GM18519 (cell line): Measurements from ENCODE around the gene PHACTR3.

ENCODE experiments used
- ATAC-seq: cut with Tn5 transposase; IDR thresholded peaks from one replicate; pipeline ENCODE4 v1.9.1; 2021; ENCODE audit warnings: mild to moderate bottlenecking, moderate library complexity; ENCODE audit not compliant: unreplicated experiment, low FRiP score

The PHACTR3 gene

DNA sequence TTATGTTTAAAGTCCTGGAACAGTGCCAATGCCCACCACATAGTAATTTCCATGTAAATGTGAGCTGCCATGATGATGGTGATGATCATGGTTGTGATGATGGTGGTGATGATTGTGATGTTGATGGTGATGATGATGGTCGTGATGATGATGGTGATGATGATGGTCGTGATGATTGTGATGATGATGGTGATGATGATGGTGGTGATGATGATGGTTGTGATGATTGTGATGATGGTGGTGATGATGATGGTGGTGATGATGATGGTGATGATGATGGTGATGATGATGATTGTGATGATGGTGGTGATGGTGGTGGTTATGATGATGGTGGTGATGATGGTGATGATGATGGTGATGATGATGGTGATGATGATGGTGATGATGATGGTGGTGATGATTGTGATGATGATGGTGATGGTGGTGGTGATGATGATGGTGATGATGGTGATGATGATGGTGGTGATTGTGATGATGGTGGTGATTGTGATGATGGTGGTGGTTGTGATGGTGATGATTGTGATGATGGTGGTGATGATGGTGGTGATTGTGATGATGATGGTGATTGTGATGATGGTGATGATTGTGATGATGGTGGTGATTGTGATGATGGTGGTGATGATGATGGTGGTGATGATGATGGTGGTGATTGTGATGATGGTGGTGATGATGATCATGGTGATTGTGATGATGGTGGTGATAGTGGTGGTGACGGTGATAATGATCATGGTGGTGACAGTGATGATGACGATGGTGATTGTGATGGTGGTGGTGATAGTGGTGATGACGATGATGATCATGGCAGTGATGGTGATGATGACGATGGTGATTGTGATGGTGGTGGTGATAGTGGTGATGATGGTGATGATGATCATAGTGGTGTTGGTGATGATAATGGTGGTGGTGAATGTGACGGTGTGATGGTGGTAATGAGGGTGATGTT is 82.3 kb downstream of the PHACTR3 start:
- no peak for ATAC-seq

DNA sequence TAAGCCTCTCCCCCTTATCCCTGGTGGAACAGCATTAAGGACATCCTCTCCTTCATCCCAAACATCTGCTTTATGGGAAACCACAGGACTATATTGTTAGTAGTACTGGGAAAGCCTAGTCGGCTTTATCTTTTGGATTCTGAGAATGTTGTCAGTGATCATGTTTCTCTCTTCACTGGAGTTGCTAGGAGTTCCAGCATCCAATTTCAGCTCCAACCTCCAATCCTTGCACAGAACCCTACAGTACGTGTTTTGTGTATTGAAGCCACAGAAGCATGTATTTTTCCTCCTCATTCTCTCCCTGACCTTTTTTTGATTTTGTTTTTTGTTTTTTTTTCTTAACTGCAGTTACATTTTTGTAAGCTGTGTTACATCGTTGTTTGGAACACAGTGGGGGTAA is 84.0 kb downstream of the PHACTR3 start:
- ATAC-seq: no peak

DNA sequence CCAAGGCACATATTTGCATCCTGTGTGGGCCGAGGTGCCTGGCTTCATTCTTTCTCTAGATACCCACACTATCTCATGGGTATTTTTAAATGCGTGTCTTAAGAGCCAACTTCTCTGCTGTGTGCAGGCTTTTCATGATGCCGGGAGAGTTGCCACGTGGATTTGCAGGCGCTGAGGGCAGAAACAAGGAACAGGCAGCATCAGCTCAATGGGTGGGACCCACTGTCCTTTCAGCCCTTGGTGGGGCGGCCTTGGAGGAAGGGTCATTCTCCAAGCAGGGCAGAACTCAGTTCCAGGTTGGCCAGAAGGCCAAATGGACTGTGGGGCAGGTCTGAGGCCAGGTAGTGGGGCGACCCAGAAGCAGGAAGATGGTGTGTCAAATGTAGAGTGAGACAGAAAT is 84.7 kb downstream of the PHACTR3 start:
- no peak for ATAC-seq

DNA sequence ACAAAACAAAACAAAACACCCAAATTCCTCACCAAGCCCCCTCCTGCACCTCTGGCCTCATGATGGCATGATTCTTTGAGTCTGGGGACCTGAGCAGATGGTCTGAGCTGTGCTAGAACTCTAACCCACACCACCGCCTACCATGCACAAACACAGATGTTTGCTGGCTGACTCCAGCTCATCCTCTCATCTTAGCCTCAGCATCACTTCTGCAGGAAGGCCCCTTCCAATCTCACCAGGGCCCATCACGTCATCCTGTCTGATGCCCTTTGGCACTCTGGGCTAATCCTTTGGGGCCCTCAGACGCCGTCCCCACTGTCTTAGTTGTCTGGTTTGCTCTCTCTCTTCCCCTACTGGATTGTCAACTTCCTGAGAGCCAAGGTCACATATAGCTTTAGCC is 85.8 kb downstream of the PHACTR3 start:
- no peak for ATAC-seq

DNA sequence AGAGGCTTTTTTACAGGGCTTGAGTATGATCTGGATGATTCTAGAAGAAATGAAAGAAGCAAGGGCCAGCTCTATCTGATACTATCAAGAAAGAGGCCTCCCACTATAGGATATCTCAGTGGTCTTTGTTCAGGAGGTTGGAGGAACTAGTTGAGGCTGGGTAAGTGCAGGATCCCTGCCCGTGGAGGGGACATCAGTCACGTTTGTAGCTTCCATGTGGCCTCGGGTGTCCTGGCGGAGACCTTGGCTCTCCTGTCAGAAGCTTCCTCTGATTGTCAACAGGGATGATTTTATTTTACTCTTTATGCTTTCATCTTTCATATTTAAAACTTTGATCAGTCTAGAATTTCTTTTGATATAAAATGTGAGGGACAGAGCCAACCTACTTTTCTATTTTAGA is 86.6 kb downstream of the PHACTR3 start:
- no peak for ATAC-seq

DNA sequence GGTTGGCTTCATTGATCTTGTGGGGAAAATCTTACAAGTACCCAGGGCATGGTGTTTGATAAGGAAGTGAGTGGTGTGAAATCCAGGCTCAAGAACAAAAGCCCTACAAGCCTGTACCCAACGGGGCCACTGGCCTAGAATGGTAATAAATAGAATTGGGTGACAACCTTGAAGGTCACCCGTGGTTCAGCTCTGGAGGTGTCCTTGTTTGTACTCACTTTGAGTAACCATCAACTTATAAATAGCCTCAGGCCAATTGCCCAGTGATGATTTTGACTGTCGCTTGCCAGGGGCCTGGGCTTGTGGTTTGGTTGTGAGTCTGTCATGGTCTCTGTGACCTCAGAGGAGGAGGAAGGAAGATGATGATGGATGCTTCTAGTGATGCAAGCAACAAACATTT is 87.8 kb downstream of the PHACTR3 start:
- ATAC-seq: no peak

DNA sequence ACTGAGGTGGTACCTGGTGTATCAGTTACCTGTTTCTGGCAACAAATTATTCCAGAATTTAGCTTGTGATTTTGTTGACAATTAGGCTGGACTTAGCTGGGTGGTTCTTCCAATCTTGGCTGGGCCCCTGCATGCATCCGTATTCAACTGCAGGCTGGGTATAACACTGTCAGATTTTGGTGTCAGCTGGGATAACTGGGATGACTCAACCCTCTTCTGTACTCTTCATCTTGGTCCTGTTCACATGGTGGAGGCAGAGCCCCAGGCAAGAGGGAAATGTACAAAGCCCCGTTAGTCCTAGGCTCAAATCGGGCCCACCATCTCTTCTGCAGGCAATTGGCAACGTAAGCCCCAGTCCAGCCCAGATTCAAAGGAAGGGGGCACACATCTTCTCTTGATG is 89.2 kb downstream of the PHACTR3 start:
- no peak for ATAC-seq

DNA sequence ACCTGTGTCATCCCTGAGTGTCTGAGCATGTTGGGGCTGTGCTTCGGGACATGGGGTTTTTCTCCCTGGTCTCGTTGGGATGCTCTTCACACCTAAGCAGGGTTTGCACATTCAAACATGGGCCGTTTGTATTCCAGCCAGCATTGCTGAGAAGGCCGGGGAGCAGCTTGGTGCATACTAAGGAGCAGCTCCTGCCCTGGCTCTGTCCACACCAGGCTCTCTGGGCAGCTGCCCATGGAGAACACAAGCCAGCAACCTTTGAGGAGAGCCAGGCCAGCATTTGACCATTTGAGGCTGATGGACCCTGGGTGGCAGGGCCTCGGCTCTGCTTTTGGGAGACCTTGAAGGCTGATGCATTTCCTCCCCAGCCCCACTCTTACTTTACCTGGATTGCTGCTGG is 92.1 kb downstream of the PHACTR3 start:
- no peak for ATAC-seq

DNA sequence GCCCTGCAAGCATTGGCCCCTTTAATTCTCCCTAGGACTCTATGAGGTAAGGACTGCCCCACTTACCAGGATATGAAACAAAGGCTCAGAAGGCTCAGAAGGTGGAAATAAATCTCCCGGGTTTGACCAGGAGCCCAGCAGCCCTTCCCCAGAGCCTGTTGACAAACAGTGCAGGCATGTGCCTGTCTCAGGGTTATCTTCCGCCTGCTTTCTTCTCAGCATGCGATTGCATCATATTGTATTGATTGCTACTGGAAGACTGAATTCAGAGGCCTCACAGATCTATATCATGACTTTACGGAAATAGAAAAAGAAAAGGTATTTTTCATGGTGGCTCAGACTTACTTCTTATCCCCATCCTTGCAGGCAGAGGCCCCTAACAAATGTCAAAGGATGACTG is 92.7 kb downstream of the PHACTR3 start:
- no peak for ATAC-seq

DNA sequence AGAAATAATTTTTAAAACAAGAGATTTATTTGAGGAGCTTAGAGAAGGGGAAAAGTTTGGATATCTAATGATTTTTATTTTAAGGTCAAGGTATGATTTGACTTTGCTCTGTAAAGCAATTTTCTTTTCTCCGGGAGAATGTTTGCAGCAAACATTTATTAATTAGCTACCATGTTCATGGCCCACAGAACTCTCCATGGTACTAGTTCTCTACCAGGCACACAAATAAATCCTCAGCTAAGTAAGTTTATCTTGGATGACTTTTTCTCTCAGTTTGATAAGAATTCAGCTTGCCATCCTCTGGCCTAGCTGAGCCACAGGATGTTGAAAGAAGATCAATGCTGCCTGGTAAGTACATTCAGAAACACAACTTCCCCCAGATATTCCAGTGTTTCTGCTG is 94.3 kb downstream of the PHACTR3 start:
- no peak for ATAC-seq

DNA sequence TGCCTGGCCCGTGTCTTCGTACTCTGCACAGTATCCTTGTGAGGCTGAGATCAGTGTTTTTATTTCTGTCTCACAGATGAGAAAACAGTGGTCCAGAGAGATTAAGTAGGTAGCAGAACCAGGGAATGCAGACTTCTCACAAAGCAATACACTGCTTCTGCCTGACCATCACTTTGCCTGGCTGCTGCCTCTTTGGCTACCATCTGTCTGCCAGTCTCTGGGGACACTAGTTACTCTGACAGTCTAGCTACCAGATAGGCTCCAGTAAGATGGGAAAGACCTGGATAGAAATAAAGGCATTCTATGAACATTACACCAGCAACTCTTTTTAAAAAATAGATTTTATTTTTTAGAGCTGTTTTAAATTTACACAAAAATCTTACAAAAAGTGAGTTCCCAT is 96.9 kb downstream of the PHACTR3 start:
- ATAC-seq: no peak

DNA sequence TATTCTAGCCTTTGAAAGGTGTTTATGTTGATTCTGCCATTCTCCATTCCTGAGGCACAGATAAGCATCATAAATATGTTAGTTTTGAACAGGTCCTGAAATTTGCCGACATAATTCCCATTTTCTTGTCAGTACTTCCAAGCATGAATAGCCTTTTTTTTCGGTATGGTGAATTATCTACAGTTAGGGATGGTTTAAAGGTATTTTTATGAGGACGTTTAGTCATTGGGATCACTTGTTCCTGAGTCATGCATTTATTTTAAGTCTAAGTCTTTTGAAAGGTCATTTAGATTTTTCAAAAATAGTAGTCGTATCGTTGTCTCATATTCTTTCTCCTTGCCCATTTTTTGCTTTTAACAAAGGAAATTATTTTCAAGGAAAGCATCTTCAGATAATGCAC is 98.7 kb downstream of the PHACTR3 start:
- ATAC-seq: no peak

DNA sequence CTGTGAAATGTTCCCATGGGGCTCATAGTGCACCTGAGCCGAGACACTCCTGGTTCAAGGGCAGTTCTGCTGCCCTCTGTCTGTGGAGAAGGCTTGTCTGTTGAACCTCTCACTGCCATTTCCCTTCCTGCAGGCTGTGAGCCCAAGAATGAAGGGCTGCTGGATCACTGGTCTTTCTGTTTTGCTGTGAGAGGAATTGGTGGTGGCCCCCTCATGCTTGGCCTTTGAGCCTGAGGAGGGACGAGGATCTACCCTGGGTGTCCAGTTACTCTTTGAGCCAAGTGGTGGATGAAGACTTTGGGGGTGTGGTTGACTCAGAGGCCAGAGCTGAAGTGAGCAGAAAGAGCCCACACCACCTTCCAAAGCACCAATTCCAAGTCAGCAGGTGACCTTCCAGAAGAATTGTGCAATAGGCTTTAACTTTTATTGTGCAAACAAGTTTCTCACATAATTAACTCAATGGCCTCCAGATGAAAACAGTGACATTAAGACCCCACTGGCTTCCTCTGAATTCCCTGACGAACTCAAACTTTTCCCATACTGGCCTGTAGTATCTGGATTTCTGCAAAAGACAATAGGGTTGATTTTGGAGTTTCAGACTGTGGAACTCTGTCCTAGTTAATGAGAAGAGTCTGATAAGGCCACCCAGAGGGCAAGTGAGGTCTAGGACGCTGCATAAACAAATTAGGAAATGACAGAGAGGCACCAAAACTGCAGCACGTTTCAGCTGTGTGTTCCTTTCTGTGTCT is 101.5 kb downstream of the PHACTR3 start:
- ATAC-seq: no peak

DNA sequence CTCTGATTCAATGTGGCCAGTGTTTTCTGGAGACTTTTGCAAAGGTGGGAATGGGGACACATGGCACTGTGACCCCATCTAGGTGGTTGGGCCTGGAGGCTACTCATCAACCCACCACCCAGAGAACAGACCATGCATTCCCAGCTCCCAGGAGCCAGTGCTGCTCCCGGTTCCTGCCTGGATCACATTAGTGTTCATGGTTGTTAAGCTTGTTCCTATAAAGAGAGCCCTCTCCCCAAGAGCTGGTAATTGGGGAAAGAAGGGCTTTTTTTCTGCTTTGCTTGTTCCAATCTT is 102.0 kb downstream of the PHACTR3 start:
- ATAC-seq: no peak

DNA sequence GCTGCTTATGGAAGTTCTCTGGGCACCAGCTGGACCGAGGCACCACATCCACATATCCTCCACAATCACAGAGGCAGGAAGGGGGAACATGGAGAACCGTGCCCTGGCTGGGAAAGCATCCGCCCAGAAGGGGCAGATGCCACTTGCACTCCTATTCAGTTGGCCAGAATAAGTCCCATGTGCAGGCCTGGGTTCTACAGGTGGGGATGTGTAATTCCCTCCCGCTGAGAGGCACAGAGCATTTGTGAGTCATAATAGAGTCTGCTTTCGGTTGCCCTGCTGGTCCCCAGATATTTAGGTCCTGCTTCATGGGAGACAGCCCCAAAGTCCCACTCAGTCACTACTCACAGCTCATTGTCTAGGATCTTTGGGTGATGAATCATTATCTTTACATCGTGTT is 104.0 kb downstream of the PHACTR3 start:
- no peak for ATAC-seq

DNA sequence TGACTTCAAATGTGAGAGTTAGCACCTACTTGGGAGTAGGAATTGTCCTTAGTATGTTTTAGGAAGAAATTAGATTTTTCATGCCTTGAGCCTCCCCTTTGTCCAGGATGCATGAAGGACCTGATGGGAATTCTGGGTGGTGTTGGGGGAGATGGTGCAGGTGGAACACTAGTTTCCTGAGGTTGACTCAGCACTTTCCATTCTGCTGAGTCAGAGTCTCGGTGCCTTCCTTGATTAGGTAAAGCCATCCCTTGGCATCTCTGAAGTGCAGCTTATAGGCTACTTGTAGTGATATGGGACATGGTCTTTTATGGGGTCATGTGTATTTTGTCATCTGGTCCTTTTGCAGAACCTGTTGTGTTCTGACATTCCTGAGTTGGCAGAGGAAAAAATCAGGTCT is 105.3 kb downstream of the PHACTR3 start:
- no peak for ATAC-seq

DNA sequence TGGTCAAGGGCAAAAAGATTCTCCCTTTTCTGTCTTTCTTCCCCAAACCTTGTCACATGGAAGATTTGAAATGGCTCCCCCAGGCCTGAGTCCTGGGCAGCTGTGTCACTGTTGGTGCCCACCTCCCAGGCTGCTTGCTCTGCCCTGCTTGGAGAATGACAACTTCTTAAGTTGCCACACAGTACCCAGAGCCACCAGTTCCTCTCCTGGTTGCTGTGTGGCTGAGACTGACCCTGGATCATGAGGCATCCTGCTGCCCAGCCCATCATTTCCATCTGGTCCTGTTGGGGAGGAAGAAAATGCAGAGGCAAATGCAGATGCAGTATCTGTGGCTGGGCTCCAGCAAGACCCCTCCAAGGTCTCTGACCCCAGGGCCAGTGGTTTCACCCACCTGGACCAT is 113.7 kb downstream of the PHACTR3 start:
- no peak for ATAC-seq

DNA sequence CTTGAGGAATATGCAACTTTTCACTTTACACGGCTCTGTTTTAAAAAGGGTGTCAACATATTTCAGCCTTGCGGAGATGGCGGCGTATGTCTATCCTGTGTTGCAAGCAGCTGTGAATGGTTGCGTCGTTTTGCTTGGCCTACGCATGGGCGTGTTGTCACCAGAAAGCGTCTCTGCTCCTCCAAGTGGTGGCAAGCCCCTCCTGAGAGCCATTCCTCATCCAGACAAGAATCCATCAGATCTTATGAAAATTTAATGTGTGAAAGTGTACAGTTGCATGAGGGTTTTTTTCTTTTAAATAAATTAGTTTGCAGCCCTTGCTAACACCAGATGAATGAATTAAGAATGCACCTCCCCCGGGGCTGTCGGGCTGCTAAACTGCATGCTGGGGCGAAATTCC is 114.4 kb downstream of the PHACTR3 start:
- ATAC-seq: no peak

DNA sequence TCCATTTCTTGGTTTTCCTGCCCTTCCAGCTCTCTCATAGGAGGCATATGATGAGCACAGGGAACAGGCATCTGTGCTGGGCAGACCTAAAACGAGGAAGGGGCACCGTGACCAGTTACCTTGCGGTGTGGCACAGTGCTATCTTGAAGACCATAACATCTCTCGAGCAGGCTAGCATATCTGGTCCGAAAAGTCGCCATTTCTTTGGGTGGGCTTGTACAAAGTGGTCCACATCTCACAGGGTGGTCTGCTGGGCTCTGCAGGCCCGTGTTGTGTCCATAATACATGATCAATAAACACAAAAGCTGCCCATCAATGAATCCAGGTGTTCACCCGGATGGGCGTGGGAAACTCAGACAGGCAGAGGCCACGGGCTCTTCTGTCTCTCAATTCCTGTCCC is 115.7 kb downstream of the PHACTR3 start:
- ATAC-seq: no peak

DNA sequence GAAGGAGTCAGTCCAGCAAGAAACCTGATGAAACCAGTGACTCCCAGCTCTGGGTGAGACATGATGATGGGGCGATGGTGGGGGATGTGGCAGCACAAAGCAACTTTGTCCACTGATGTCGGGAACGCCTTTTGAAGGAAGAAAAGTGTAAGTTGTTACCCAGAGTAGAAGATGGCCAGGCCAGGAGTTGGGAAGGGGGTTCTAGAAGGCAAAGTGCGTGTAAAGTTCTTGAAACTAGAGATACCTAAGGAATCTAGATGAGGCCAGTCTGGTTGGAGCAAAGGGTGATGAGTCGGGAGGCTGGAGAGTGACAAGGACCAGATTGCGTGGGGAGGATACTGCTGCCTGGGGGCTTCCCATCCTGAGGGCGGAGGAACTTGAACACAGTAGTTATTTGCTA is 117.0 kb downstream of the PHACTR3 start:
- no peak for ATAC-seq

DNA sequence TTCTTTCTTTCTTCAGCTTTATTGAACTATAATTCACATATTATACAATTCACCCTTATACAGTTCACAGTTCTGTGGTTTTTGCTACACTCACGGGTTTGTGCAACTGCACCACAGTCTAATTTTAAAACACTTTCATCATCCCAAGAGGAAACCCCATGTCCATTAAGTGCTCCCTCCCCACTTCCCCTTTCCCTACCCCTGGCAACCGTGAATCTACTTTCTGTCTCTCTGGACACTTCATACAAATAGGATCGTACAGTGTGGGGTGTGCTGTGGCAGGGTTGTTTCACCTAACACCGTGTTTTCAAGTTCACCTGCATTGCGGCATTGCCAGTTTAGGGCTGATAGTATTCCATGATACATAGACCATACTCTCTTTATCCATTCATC is 118.8 kb downstream of the PHACTR3 start:
- no peak for ATAC-seq
